ENCODE measurements around the gene SF3B1.

SF3B1 gene

GRCh38 chr2:197369228-197369932, 65.4 kb downstream of the SF3B1 start:
- Mint-ChIP-seq H3K9me3 (peaks cover 18% of the 10 kb centered on the region), H3K27ac (peak overlapping the region; percentile 92), H3K36me3 (ENCODE audit: low read depth) (no peaks in the 10 kb centered on the region), H3K27me3 (ENCODE audit: low read depth, poor library complexity) (peaks cover 4% of the 10 kb centered on the region), H3K4me3 (no peak overlapping the region), H3K4me1 (peaks cover 10% of the 10 kb centered on the region)
- no peak for DNase-seq
- no peak for TF ChIP-seq CTCF (IDR thresholded peaks at IDR 0.05)

- peaks cover 4% of the 10 kb centered on the region for H3K4me1 Mint-ChIP-seq
- H3K27me3 Mint-ChIP-seq (ENCODE audit: low read depth, poor library complexity), result peaks cover 4% of the 10 kb centered on the region
- H3K27ac Mint-ChIP-seq, result no peak overlapping the region
- no peak for TF ChIP-seq CTCF (IDR thresholded peaks at IDR 0.05)
- no peak overlapping the region for H3K4me3 Mint-ChIP-seq
- no peaks in the 10 kb centered on the region for H3K36me3 Mint-ChIP-seq (ENCODE audit: low read depth)
- DNase-seq, result no peak
- H3K9me3 Mint-ChIP-seq, result peaks cover 18% of the 10 kb centered on the region
These were observed 66.4 kb downstream of the SF3B1 start for GRCh38 chr2:197368412-197368811.

GRCh38 chr2:197363998-197364397, 70.8 kb downstream of the SF3B1 start:
- no peaks in the 10 kb centered on the region for H3K4me1 Mint-ChIP-seq
- TF ChIP-seq CTCF (IDR thresholded peaks at IDR 0.05), result no peak
- H3K9me3 Mint-ChIP-seq, result peaks cover 9% of the 10 kb centered on the region
- H3K27ac Mint-ChIP-seq, result no peak overlapping the region
- no peak for DNase-seq
- H3K27me3 Mint-ChIP-seq (ENCODE audit: low read depth, poor library complexity), result no peaks in the 10 kb centered on the region
- no peak overlapping the region for H3K4me3 Mint-ChIP-seq
- no peaks in the 10 kb centered on the region for H3K36me3 Mint-ChIP-seq (ENCODE audit: low read depth)

GRCh38 chr2:197360744-197361156, 74.1 kb downstream of the SF3B1 start:
- peaks cover 7% of the 10 kb centered on the region for H3K9me3 Mint-ChIP-seq
- DNase-seq, result no peak
- peaks cover 4% of the 10 kb centered on the region for H3K27me3 Mint-ChIP-seq (ENCODE audit: low read depth, poor library complexity)
- H3K4me3 Mint-ChIP-seq, result no peak overlapping the region
- no peak overlapping the region for H3K27ac Mint-ChIP-seq
- TF ChIP-seq CTCF (IDR thresholded peaks at IDR 0.05), result no peak
- peaks cover 11% of the 10 kb centered on the region for H3K4me1 Mint-ChIP-seq
- H3K36me3 Mint-ChIP-seq (ENCODE audit: low read depth), result no peaks in the 10 kb centered on the region

- TF ChIP-seq CTCF (IDR thresholded peaks at IDR 0.05), result no peak
- Mint-ChIP-seq H3K4me3 (no peak overlapping the region), H3K4me1 (peaks cover 11% of the 10 kb centered on the region), H3K9me3 (peaks cover 7% of the 10 kb centered on the region), H3K36me3 (ENCODE audit: low read depth) (no peaks in the 10 kb centered on the region), H3K27me3 (ENCODE audit: low read depth, poor library complexity) (peaks cover 4% of the 10 kb centered on the region), H3K27ac (no peak overlapping the region)
- no peak for DNase-seq
These were observed 75.0 kb downstream of the SF3B1 start for GRCh38 chr2:197359859-197360258.

- TF ChIP-seq CTCF (IDR thresholded peaks at IDR 0.05), result no peak
- H3K27ac Mint-ChIP-seq, result no peak overlapping the region
- H3K9me3 Mint-ChIP-seq, result peaks cover 7% of the 10 kb centered on the region
- DNase-seq, result no peak
- no peaks in the 10 kb centered on the region for H3K36me3 Mint-ChIP-seq (ENCODE audit: low read depth)
- peaks cover 11% of the 10 kb centered on the region for H3K4me1 Mint-ChIP-seq
- H3K4me3 Mint-ChIP-seq, result no peak overlapping the region
- H3K27me3 Mint-ChIP-seq (ENCODE audit: low read depth, poor library complexity), result peaks cover 4% of the 10 kb centered on the region
These were observed 75.9 kb downstream of the SF3B1 start for GRCh38 chr2:197358931-197359330.
